Brain microvascular endothelial cell (primary cell): ENCODE results near the gene PRSS57.

ENCODE experiments used
- DNase-seq: peaks from one replicate; pipeline ENCODE4 v3.0.0-alpha.2; 2020
- H3K27ac ChIP-seq: fragments of 250-450 bp; sonication (Bioruptor Pico); 2 replicates; pipeline ENCODE4 v1.5.1; 2020; ENCODE audit warnings: mild to moderate bottlenecking, moderate library complexity
- H3K27me3 ChIP-seq: fragments of 250-450 bp; sonication (Bioruptor Pico); replicated peaks from 2 replicates; pipeline ENCODE4 v1.5.1; 2020; ENCODE audit warnings: mild to moderate bottlenecking
- H3K36me3 ChIP-seq: fragments of 250-450 bp; sonication (Bioruptor Pico); replicated peaks from 2 replicates; pipeline ENCODE4 v1.5.1; 2020; ENCODE audit warnings: mild to moderate bottlenecking
- H3K4me3 ChIP-seq: 2 replicates; pipeline ENCODE4 v1.5.1; 2011; ENCODE audit warnings: low read depth, mild to moderate bottlenecking, control low read depth, low read length, moderate library complexity
- in situ Hi-C: cut with HindIII; loops from 2 replicates; pipeline ENCODE4 v1.10.0; 2017; ENCODE audit warnings: low sequenced_read_pairs, low pct_ligation_motif_present
- TF ChIP-seq, protein P1 (sequence below): IDR thresholded peaks from 2 replicates; pipeline ENCODE4 v1.5.1; 2011; ENCODE audit warnings: low read depth, mild to moderate bottlenecking, moderate library complexity, low read length, control low read depth, inconsistent platforms; ENCODE audit errors: missing control alignments

Gene PRSS57

DNA sequence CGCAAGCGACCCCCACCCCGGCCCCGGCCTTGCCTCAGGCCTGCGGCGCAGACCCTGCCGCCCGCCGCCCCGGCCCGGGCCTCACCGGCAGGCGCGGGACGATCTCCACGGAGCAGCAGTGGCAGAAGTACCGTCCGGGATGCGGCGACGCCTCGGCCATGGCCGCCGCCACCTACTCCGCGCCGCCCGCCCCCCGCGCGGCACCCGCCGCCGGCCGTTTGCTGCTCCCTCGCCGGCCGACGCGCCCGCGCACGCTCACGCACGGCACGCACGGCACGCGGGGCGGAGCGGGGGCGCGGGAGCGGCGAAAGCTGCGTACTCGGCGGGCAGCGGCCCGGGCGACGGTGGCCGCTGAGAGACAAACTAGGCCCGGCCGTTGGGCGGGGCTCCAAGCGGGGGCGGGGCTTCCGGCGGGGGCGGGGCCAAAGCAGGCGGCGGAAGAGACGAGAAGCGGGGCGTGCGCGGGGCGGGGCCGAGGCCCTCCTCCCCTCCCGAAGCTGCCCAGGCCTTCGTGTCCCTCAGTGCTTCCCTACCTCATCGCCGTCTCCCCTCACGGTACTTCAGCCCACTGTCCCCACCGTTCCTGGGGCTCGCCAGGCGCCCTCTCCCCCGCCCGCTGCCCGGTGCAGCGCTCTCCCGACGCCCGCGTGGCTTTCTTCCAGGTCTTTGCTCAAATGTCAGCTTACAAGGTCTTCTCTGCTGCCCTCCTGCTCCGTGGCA is 32.1 kb downstream of the PRSS57 start, which contains the start of gene RNF126:
RNF126 (minus strand) TSS at position 253 of the 720 bp plus-strand sequence; CDS start at position 160, 93 bp downstream.
- TF ChIP-seq, protein P1, sequence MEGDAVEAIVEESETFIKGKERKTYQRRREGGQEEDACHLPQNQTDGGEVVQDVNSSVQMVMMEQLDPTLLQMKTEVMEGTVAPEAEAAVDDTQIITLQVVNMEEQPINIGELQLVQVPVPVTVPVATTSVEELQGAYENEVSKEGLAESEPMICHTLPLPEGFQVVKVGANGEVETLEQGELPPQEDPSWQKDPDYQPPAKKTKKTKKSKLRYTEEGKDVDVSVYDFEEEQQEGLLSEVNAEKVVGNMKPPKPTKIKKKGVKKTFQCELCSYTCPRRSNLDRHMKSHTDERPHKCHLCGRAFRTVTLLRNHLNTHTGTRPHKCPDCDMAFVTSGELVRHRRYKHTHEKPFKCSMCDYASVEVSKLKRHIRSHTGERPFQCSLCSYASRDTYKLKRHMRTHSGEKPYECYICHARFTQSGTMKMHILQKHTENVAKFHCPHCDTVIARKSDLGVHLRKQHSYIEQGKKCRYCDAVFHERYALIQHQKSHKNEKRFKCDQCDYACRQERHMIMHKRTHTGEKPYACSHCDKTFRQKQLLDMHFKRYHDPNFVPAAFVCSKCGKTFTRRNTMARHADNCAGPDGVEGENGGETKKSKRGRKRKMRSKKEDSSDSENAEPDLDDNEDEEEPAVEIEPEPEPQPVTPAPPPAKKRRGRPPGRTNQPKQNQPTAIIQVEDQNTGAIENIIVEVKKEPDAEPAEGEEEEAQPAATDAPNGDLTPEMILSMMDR = no peak
- Histone ChIP-seq H3K27ac (peak within 1 kb of the TSS; percentile 87), H3K36me3 (peaks cover 4% of the 10 kb centered on the region), H3K27me3 (no peaks in the 10 kb centered on the region), H3K4me3 (peak within 1 kb of the TSS; percentile 88)
- DNase-seq = peak; percentile 86
- in situ Hi-C loops = no loop called here

DNA sequence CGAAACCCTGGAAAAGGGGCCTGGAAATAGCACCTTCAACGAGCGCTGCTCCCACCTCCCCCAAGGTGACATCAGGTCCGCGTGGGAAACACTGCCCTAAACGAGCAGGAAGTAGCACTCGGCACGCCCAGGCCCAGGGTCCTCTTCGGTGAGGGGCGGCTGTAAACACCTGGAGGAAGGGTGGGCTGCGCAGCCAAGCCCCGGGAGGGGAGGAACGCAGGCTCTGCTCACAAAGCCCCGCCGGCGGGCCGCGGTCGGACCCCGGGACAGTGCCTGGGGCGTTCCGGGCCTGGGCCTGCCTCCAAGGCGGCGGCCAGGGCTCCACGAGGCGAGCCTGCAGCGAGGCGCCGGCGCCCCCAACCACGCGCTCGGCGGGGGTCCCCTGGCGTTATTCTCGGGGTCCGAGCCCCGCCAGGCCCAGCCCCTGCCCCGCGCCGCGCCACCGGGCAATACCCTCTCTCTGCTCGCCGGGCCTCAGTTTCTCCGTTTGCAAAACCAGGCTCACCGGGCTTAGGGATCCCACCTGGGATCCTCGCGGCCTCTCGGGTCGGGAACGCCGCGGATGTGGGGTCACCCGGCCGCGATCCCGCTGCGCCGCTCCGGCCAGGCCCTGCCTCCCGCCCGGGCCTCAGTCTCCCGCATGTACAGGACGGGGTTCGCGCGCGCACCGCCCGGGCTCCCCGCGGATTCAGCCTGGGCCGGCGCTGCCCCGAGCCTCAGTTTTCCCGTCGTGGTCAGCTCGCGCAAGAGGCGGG is 32.9 kb downstream of the PRSS57 start:
- peak overlapping the region; percentile 88 for H3K4me3 ChIP-seq
- TF ChIP-seq, protein P1 = no peak
- in situ Hi-C loops = no loop called here
- peaks cover 6% of the 10 kb centered on the region for H3K36me3 ChIP-seq
- DNase-seq = no peak
- peak overlapping the region; percentile 87 for H3K27ac ChIP-seq
- no peaks in the 10 kb centered on the region for H3K27me3 ChIP-seq

DNA sequence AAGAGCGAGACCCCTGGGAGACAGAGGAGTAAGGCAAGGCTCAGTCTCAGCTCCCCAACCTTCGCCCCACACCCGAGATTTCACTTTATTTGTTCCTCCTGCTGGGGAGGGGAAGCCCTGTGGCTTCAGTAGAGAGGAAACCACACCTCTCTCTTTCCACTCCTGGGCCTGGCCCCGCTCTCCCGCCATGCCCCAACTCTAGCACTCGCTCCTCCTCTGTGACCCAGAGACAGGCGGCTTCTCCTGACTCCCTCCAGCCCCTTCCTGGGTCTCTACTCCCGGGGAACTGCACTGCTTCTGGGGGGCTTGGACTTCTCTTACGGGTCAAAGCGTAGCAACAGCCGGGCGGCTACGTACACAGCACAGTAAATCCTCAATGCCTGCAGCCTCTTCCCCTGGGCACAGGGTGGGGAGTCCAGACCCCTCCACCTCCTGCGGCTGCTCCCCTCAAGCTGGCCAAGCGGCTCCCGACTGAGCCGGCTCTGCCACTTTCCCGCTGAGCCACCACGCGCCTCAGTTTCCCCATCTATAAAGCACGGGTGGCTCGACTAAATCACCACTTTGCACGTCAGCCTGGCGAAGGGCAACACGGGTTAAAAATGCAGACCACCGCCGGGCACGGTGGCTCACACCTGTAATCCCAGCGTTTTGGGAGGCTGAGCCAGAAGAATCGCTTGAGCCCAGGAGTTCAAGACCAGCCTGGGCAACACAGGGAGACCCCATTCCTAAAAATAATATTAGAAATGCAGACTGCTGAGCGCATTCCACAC is 33.6 kb downstream of the PRSS57 start:
- DNase-seq = no peak
- H3K36me3 ChIP-seq = peaks cover 10% of the 10 kb centered on the region
- H3K4me3 ChIP-seq = peak overlapping the region; percentile 88
- H3K27ac ChIP-seq = peak overlapping the region; percentile 87
- TF ChIP-seq, protein P1 = no peak
- in situ Hi-C loops = no loop called here
- H3K27me3 ChIP-seq = no peaks in the 10 kb centered on the region

DNA sequence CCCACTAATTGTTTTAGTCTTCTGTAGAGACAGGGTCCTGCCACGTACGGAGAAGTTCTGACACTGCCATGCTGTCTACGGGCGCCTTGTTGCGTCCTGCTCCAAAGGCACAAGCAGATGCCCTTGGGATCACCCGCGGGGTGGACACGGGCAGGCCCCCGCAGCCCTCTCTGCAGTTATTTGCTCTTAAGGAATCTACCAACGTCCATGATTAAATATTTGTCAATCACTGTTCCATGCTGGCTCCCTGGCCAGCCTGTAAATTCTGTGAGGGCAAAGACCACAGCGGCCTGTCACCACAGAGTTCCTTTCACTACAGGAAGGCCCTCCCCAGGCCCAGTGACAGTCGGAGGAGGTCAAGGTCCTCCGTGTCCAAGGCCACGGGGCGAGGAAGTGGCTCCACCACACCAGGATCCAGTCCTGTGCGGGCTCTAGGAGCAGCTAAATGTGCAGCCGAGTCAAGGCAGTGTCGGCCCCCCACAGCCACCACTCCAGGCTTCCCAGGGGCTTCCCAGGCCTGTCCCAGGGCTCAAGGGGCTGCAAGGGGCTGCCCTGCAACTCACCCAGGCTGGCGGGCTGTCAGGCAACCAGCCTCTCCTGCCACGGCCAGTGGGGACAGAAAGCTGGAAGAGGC is 34.3 kb downstream of the PRSS57 start:
- Histone ChIP-seq H3K27ac (peak overlapping the region; percentile 87), H3K4me3 (peak overlapping the region; percentile 88), H3K27me3 (no peaks in the 10 kb centered on the region), H3K36me3 (peaks cover 14% of the 10 kb centered on the region)
- in situ Hi-C loops = no loop called here
- DNase-seq = no peak
- TF ChIP-seq, protein P1 = no peak
